Gastrocnemius medialis (tissue), 4 donors: Measurements from ENCODE around the gene COL1A2. TPM values are rescaled to one million over a fixed set of nuclear protein-coding genes. Genes with fewer than 3 reads are reported as not detected.

Experiments
- ATAC-seq, 2 donors: fragments of 150-250 bp; one replicate each; pipeline ENCODE4 v1.9.1; 2016
- DNase-seq, 2 donors: peaks; one replicate each; pipeline ENCODE4 v3.0.0-alpha.2; 2019
- H3K27ac ChIP-seq, 4 donors: fragments of 200-600 bp; sonication (generic); 1 replicate in 1 of 4; 2 replicates in 3 of 4; pipeline ENCODE4 v1.5.1; 2016 to 2018; ENCODE audit warnings: mild to moderate bottlenecking in 2 of 4, moderate library complexity in 1 of 4
- H3K27me3 ChIP-seq, 3 donors: fragments of 200-600 bp; sonication (generic) in 2 of 3; 1 replicate in 1 of 3; 2 replicates in 2 of 3; pipeline versions ENCODE4 v1.5.1 to v1.6.0; 2016 to 2019; ENCODE audit warnings: mild to moderate bottlenecking in 1 of 3, moderate library complexity in 1 of 3
- H3K36me3 ChIP-seq, 2 donors: fragments of 200-600 bp; sonication (generic) in 1 of 2; one replicate each; pipeline ENCODE4 v1.5.1; 2017 to 2018
- H3K4me1 ChIP-seq, 2 donors: fragments of 200-600 bp; sonication (generic) in 1 of 2; one replicate each; pipeline ENCODE4 v1.5.1; 2016 to 2017; ENCODE audit warnings: mild to moderate bottlenecking in 2 of 2
- H3K4me3 ChIP-seq, 4 donors: fragments of 200-600 bp; sonication (generic) in 3 of 4; 1 replicate in 1 of 4; 2 replicates in 3 of 4; pipeline ENCODE4 v1.5.1; 2016 to 2019; ENCODE audit warnings: mild to moderate bottlenecking in 2 of 4
- H3K9me3 ChIP-seq, 3 donors: fragments of 200-600 bp; sonication (generic) in 2 of 3; 1 replicate in 1 of 3; 2 replicates in 2 of 3; pipeline ENCODE4 v1.5.1; 2016 to 2019
- POLR2A ChIP-seq, 2 donors: fragments of 450-650 bp; IDR thresholded peaks; one replicate each; pipeline ENCODE4 v1.6.1; 2017; ENCODE audit warnings: antibody characterized with exemption in 2 of 2, mild to moderate bottlenecking in 2 of 2, moderate library complexity in 2 of 2
- in situ Hi-C, 4 donors: fragments of 200-750 bp; cut with MboI; loops; one replicate each; pipeline versions ENCODE4 v1.15.0 to v1.8.0; 2017; ENCODE audit warnings: low sequenced_read_pairs in 4 of 4
- intact Hi-C: fragments of 100-400 bp; cut with DNase I; formaldehyde crosslinking; loops from one replicate; pipeline ENCODE4 v1.15.1; 2023; ENCODE audit warnings: low total_unique reads
- total RNA-seq, 4 donors: library from RNA; depleted of rRNA; stranded (reverse); fragments of >200 nt; gene quantifications; one replicate each; pipeline versions ENCODE4 v1.1.0 to v1.2.3, GENCODE V29; 2016
- TF ChIP-seq, protein P1 (sequence below), 5 experiments: fragments of 450-650 bp in 3 of 5; fragments of 200-600 bp in 2 of 5; sonication (generic) in 2 of 5; IDR thresholded peaks in 4 of 5; conservative IDR thresholded peaks in 1 of 5; 1 replicate in 4 of 5; 2 replicates in 1 of 5; pipeline ENCODE4 v1.5.1; 2016 to 2019; ENCODE audit warnings: antibody characterized with exemption in 5 of 5, mild to moderate bottlenecking in 3 of 5, moderate library complexity in 3 of 5

COL1A2 gene
- total RNA-seq, 4 donors from 2014 or later = 11.2 to 43.6 (median 18.7) TPM

DNA sequence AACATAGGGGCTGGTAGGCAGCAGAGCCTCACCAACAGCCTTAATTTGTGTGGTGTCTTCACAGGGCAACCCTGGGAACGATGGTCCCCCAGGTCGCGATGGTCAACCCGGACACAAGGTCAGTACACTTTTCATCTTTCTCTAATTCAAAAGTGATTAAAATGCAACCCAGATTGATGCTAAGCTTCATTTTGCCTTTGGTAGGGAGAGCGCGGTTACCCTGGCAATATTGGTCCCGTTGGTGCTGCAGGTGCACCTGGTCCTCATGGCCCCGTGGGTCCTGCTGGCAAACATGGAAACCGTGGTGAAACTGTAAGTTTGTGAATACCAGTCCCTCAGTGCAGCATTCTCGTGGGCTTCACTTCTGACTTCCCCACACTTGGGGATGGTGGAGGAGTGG, 30.9 kb downstream of the COL1A2 start:
- no peak overlapping the region for H3K27ac ChIP-seq
- intact Hi-C loops = no loop called here
- no peaks in the 10 kb centered on the region for H3K27me3 ChIP-seq
- no peak overlapping the region for H3K4me3 ChIP-seq
- DNase-seq = no peak
- no peak for TF ChIP-seq POLR2A (IDR thresholded peaks at IDR 0.05)
- TF ChIP-seq, protein P1, sequence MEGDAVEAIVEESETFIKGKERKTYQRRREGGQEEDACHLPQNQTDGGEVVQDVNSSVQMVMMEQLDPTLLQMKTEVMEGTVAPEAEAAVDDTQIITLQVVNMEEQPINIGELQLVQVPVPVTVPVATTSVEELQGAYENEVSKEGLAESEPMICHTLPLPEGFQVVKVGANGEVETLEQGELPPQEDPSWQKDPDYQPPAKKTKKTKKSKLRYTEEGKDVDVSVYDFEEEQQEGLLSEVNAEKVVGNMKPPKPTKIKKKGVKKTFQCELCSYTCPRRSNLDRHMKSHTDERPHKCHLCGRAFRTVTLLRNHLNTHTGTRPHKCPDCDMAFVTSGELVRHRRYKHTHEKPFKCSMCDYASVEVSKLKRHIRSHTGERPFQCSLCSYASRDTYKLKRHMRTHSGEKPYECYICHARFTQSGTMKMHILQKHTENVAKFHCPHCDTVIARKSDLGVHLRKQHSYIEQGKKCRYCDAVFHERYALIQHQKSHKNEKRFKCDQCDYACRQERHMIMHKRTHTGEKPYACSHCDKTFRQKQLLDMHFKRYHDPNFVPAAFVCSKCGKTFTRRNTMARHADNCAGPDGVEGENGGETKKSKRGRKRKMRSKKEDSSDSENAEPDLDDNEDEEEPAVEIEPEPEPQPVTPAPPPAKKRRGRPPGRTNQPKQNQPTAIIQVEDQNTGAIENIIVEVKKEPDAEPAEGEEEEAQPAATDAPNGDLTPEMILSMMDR (IDR thresholded peaks at IDR 0.05 in 4 of 5, conservative IDR thresholded peaks at IDR 0.05 in 1 of 5) = no peak
- in situ Hi-C loops = no loop called here
- no peaks in the 10 kb centered on the region for H3K9me3 ChIP-seq
- peaks cover 0 to 7% of the 10 kb centered on the region in 2 donors for H3K36me3 ChIP-seq
- H3K4me1 ChIP-seq = no peaks in the 10 kb centered on the region
- ATAC-seq = no peak

DNA sequence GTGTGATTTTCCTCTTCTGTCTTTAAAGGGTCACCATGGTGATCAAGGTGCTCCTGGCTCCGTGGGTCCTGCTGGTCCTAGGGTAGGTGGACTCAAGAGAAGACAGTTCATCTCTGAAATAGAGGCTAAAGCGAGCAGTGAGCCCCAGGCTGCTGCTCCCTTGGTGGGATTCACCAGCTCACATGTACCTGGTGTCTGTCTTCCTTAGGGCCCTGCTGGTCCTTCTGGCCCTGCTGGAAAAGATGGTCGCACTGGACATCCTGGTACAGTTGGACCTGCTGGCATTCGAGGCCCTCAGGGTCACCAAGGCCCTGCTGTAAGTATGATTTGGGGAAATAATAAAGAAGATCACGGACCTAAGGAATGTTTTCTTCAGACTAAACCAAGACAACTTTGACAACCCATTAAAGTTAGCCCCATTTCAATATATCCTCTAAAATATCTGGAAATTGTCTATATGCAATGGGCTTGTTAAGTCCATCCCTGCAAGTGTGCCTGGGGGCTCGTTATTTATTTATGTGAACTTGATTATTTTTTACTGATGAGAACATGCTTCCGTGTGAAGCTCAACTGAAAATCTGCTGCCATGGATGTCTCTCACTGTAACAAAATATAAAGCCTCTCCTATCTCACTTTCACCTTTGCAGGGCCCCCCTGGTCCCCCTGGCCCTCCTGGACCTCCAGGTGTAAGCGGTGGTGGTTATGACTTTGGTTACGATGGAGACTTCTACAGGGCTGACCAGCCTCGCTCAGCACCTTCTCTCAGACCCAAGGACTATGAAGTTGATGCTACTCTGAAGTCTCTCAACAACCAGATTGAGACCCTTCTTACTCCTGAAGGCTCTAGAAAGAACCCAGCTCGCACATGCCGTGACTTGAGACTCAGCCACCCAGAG, 32.5 kb downstream of the COL1A2 start:
- in situ Hi-C loops = no loop called here
- intact Hi-C loops = no loop called here
- DNase-seq (no peak), ATAC-seq (no peak)
- Histone ChIP-seq H3K27me3 (no peaks in the 10 kb centered on the region), H3K4me3 (no peak overlapping the region), H3K36me3 (peaks cover 0 to 7% of the 10 kb centered on the region in 2 donors), H3K9me3 (no peaks in the 10 kb centered on the region), H3K27ac (no peak overlapping the region), H3K4me1 (no peaks in the 10 kb centered on the region)
- no peak for TF ChIP-seq POLR2A (IDR thresholded peaks at IDR 0.05)
- TF ChIP-seq, protein P1 (IDR thresholded peaks at IDR 0.05 in 4 of 5, conservative IDR thresholded peaks at IDR 0.05 in 1 of 5) = no peak

DNA sequence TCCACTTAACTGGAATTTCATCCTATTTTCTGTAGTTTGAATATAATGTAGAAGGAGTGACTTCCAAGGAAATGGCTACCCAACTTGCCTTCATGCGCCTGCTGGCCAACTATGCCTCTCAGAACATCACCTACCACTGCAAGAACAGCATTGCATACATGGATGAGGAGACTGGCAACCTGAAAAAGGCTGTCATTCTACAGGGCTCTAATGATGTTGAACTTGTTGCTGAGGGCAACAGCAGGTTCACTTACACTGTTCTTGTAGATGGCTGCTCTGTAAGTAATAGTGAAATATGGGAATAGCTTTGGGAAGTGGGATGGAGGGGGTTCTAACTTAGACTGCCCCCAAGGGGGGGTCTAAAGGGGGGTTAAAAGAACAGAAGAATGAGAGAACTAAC, 34.5 kb downstream of the COL1A2 start:
- no peaks in the 10 kb centered on the region for H3K27me3 ChIP-seq
- H3K4me3 ChIP-seq = no peak overlapping the region
- peaks cover 0 to 7% of the 10 kb centered on the region in 2 donors for H3K36me3 ChIP-seq
- TF ChIP-seq, protein P1 (IDR thresholded peaks at IDR 0.05 in 4 of 5, conservative IDR thresholded peaks at IDR 0.05 in 1 of 5) = no peak
- TF ChIP-seq POLR2A (IDR thresholded peaks at IDR 0.05) = no peak
- no peaks in the 10 kb centered on the region for H3K9me3 ChIP-seq
- no peak overlapping the region for H3K27ac ChIP-seq
- ATAC-seq = no peak
- in situ Hi-C loops (no loop called here), intact Hi-C loops (no loop called here)
- no peak for DNase-seq
- no peaks in the 10 kb centered on the region for H3K4me1 ChIP-seq

DNA sequence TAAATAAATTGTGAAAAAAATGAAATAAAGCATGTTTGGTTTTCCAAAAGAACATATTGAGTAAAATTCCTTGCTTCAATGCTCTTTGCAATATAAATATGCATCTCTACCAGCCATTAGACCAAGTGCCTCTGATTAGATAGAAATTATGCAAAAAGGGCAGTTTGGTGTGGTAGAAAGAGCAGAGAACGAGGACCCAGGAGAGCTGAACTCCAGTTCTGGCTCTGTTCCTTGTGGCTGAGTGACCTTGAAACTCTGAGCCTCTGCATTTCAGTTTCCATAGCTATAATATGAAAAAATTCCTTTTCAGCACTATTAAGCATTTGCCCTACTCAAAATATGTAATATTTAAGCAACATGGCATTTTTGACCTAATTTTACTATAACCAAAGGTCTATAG, 36.5 kb downstream of the COL1A2 start:
- no peak for TF ChIP-seq POLR2A (IDR thresholded peaks at IDR 0.05)
- TF ChIP-seq, protein P1 (IDR thresholded peaks at IDR 0.05 in 4 of 5, conservative IDR thresholded peaks at IDR 0.05 in 1 of 5) = no peak
- Histone ChIP-seq H3K27me3 (no peaks in the 10 kb centered on the region), H3K36me3 (no peaks in the 10 kb centered on the region), H3K27ac (no peak overlapping the region), H3K4me1 (no peaks in the 10 kb centered on the region), H3K4me3 (no peak overlapping the region), H3K9me3 (no peaks in the 10 kb centered on the region)
- in situ Hi-C loops = loop anchor here in 1 of 4 donors (10.0 kb wide), 1 partner anchor 136 kb away; no protein-coding TSS in a partner anchor
- intact Hi-C loops = loop anchor here (10.0 kb wide), 1 partner anchor 224 kb away; the partner anchor contains the start of gene SGCE
- ATAC-seq (no peak), DNase-seq (no peak)
